Astrocyte of the spinal cord (primary cell): ENCODE results near the gene TMEM117.

Experiments used
- DNase-seq: peaks from one replicate; pipeline ENCODE4 v3.0.0; 2011; ENCODE audit warnings: low read depth, low spot score
- H3K4me3 ChIP-seq: 2 replicates; pipeline ENCODE4 v1.5.1; 2011; ENCODE audit warnings: low read depth, mild to moderate bottlenecking, low read length, moderate library complexity
- in situ Hi-C: cut with HindIII; loops from 2 replicates; pipeline ENCODE4 v1.10.0; 2017; ENCODE audit warnings: low sequenced_read_pairs
- TF ChIP-seq, protein P1 (sequence below): IDR thresholded peaks from 2 replicates; pipeline ENCODE4 v1.5.1; 2012; ENCODE audit warnings: low read depth, mild to moderate bottlenecking, low read length, inconsistent platforms

TMEM117 gene

DNA sequence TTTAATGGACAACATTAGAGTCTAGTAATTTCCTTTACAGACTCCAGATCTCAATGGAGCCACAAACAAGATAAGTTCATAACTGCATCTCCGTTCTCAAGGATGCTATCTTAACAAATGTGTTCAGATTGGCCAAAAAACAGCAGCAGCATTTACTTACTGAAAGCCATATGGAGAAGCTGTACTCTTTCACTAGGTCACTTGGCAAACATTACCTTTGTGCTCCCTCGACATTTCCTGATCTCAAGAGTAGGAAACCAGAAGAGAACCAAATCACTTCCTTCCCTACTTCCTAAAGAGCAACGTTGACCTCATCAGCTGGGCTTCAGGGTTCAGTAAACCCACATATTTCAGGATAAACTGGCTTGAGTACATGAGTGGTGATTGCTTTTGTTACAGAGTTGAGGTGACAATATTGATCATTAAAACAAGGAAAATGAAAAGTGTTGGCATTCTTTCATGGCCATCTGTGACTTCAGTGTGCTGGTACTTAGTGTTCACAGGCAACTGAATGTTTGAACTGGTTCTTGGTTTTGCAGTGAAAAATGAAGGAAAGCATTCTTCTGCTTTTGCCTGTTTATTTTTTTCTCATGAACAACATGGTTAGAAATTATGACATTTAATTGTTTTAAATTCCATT is 449.6 kb downstream of the TMEM117 start:
- TF ChIP-seq, protein P1, sequence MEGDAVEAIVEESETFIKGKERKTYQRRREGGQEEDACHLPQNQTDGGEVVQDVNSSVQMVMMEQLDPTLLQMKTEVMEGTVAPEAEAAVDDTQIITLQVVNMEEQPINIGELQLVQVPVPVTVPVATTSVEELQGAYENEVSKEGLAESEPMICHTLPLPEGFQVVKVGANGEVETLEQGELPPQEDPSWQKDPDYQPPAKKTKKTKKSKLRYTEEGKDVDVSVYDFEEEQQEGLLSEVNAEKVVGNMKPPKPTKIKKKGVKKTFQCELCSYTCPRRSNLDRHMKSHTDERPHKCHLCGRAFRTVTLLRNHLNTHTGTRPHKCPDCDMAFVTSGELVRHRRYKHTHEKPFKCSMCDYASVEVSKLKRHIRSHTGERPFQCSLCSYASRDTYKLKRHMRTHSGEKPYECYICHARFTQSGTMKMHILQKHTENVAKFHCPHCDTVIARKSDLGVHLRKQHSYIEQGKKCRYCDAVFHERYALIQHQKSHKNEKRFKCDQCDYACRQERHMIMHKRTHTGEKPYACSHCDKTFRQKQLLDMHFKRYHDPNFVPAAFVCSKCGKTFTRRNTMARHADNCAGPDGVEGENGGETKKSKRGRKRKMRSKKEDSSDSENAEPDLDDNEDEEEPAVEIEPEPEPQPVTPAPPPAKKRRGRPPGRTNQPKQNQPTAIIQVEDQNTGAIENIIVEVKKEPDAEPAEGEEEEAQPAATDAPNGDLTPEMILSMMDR, result no peak
- H3K4me3 ChIP-seq, result no peak overlapping the region
- no peak for DNase-seq
- in situ Hi-C loops, result no loop called here

DNA sequence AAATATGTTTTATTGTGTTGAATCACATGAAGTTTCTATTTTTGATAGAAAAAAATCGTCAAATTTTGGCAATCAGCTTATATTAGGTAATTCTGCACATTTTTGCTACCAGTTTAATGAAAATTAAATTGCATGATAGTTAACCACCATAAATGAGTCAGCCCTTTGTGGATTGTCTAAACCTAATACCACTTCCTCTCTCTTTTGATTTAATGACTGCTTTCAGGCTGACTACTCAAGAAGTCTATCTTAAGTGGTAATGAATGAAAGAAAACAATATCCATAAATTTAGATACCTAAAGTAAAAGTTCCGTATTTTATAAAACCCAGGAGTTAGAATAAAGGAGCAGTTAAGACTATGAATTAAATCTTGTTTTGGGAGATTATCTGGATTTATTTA is 450.5 kb downstream of the TMEM117 start:
- no peak overlapping the region for H3K4me3 ChIP-seq
- DNase-seq, result peak; percentile 35
- in situ Hi-C loops, result no loop called here
- TF ChIP-seq, protein P1, result no peak

DNA sequence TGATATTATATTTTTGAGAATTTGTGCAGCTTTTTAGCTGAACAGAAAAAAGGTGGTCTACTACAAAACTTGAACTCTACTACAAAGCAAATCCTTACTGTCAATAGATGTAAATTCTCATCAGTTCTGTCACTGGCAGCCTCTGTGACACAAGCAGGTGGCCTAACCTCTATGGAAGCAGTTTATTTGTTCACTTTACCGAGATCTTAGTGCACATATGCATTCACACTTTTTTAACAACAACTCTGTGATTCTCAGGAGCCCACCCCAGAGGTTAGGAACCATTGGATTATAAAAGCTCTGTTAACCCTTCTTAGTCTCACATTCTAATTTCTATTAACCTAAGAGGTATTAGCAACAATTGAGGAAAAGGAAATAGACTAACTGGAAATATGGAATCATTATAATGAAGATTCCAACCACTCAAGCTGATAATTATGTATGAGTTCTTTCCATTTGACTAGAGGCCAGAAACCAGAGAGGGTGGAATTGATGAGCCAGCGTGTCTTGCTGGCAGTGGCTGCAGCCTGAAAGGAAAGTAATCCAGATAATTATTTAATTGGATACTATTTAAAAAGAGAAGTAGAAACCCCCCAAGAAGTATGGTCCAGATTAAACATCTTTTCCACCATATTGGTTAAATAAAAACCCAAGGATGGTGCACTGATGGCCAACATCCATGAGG is 451.1 kb downstream of the TMEM117 start:
- in situ Hi-C loops, result no loop called here
- TF ChIP-seq, protein P1, result no peak
- no peak for DNase-seq
- no peak overlapping the region for H3K4me3 ChIP-seq

DNA sequence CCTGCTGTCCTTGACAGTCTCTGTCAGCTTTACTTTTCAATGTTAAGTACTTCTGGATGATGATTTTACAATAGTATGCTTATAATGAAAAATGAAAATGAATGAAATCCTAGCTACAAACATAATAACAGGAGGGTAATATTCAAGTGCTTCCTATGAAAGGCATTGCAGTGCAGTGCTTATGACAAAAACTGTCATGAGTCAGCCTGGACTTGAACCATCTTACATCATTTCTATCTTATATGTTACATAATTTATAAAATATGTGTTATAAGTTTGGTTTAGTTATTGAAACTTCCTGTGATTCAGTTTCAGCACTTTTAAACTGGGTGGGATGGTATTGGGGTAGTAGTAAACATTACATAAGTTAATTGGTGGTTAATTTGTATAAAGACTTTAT is 451.7 kb downstream of the TMEM117 start:
- no peak for DNase-seq
- in situ Hi-C loops, result no loop called here
- TF ChIP-seq, protein P1, result no peak
- no peak overlapping the region for H3K4me3 ChIP-seq

DNA sequence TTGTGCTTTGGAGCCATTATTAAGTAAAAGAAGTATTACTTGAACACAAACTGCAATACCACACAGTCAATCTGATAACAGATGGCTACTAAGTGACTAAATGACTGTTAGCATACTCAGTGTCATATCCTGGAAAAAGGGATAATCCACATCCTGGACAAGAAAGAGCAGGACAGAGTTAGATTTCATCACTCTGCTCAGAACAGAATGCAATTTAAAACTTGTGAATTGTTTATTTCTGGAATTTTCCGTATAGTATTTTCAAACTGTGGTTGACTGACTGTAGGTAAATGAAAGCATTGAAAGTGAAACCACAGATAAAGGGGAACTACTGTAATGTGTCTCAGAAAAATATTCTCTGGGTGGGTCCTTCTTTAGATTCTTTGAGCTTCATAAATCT is 458.8 kb downstream of the TMEM117 start:
- TF ChIP-seq, protein P1, result no peak
- H3K4me3 ChIP-seq, result no peak overlapping the region
- no peak for DNase-seq
- in situ Hi-C loops, result no loop called here

DNA sequence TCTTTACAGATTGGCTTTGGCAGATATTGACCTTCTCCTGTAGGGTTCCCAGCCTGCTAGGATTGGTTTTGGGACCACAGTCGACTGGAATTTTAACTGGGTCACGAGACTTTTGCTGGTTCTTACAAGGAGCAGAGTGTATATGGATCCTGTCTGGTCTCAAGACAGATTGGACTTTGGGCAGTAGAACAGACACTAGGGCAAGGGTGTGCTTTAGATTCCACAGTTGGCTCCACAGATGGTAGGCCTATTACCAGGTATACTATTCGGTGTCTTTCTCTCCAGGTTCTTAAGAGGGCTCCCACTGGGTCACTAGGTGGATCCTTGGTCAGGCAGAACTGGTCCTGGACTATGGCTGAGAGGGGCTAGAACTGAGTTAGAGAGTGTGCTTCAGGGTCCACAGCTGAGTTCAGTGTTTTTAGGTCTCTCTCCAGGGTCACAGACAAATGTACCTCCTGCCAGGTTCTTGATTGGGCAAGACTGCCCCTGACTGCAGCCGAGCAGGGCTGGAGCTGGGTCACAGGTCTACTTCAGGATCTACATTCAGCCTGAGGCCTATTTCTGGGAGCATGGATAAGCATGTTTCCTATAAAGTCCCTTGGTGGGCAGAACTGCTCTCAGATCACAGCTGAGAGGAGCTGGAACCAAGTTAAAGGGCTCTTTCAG is 460.2 kb downstream of the TMEM117 start:
- DNase-seq, result no peak
- H3K4me3 ChIP-seq, result no peak overlapping the region
- in situ Hi-C loops, result no loop called here
- TF ChIP-seq, protein P1, result no peak
